Esophagus (tissue), 2 donors: ENCODE measurements around the gene CHRNB2. TPM values are rescaled to one million over a fixed set of nuclear protein-coding genes. Genes with fewer than 3 reads are reported as not detected.

ENCODE experiments used
- H3K27ac ChIP-seq, 2 donors: one replicate each; pipeline ENCODE4 v1.5.1; 2013; ENCODE audit warnings: low read depth in 2 of 2, mild to moderate bottlenecking in 2 of 2, inconsistent platforms in 1 of 2, low read length in 1 of 2, moderate library complexity in 1 of 2
- H3K27me3 ChIP-seq, 2 donors: one replicate each; pipeline ENCODE4 v1.6.1; 2013; ENCODE audit warnings: low read length in 2 of 2, control low read depth in 1 of 2, mild to moderate bottlenecking in 1 of 2; ENCODE audit not compliant: insufficient read depth in 2 of 2, control insufficient read depth in 1 of 2
- H3K36me3 ChIP-seq, 2 donors: one replicate each; pipeline ENCODE4 v1.6.1; 2013; ENCODE audit warnings: low read length in 1 of 2; ENCODE audit not compliant: control insufficient read depth in 2 of 2, insufficient read depth in 2 of 2
- H3K4me1 ChIP-seq, 2 donors: one replicate each; pipeline ENCODE4 v1.6.1; 2013; ENCODE audit warnings: low read length in 1 of 2; ENCODE audit not compliant: control insufficient read depth in 2 of 2, insufficient read depth in 2 of 2
- H3K4me3 ChIP-seq, 2 donors: one replicate each; pipeline ENCODE4 v1.5.1; 2013; ENCODE audit warnings: low read length in 2 of 2, mild to moderate bottlenecking in 2 of 2, low read depth in 1 of 2, moderate library complexity in 1 of 2
- H3K9me3 ChIP-seq, 2 donors: one replicate each; pipeline ENCODE4 v1.6.1; 2013; ENCODE audit warnings: mild to moderate bottlenecking in 2 of 2, low read depth in 1 of 2, low read length in 1 of 2, moderate library complexity in 1 of 2; ENCODE audit not compliant: control insufficient read depth in 2 of 2, insufficient read depth in 1 of 2
- whole genome bisulfite sequencing, 2 donors: extraction: QIAGEN DNeasy Blood & Tissue Kit; methylation state at CpG; one replicate each; pipeline ENCODE4 v1.1.7; 2013; 5-methylcytosine and 5-hydroxymethylcytosine counted together
- polyA plus RNA-seq, 2 donors: library from polyadenylated mRNA; stranded (reverse); fragments of 200-250 nt; gene quantifications; one replicate each; pipeline ENCODE4 v1.2.3, GENCODE V29; 2013
- donor health status: healthy with polysubstance abuse.
- donor health status: Bipolar disorder and iron deficiency.

The CHRNB2 gene
- polyA plus RNA-seq, 2 donors = 0.11 to 0.18 TPM

DNA sequence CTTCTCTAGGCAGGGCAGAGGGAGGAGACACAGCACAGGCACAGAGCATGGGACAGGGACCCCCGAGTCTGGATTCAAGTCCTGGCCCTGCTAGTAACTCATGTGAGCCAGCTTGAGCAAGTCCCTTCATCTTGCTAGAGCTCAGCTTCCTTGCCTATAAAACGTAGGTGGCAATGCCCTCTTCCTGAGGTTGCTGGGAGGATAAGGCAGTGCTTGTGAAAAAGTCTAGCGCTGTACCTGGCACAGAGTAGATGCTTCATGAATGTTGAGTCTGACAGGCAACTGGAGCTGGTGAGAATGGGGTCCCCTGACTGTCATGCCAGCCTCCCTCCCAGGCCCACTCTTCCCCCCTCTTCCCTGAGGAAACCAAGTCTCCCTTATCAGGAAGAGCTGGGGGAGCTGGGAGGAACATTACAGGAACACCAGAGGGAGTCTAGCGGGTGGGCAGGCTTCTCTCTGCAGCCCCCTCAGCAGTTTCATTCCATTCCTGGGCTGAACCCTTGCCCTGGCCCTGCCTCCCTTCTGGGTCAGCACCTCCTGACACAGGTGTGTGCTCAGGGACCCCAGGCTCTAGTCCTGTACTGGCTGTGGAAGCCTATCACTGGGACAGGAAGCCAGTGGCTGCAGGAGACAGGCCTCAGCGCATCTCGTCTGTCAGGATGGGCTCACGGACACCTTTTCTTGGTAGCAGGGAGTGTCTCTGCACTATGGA is 9.9 kb downstream of the CHRNB2 start:
- 66 to 74% methylated on average over 7 of the region's 7 CpGs for WGBS, 2 donors
- Histone ChIP-seq H3K27me3 (no peaks in the 10 kb centered on the region), H3K27ac (peak overlapping the region in 1 of 2 donors; percentile 5), H3K4me1 (peaks cover 0 to 1% of the 10 kb centered on the region in 2 donors), H3K36me3 (peaks cover 20 to 21% of the 10 kb centered on the region in 2 donors), H3K4me3 (no peak overlapping the region), H3K9me3 (no peaks in the 10 kb centered on the region)

DNA sequence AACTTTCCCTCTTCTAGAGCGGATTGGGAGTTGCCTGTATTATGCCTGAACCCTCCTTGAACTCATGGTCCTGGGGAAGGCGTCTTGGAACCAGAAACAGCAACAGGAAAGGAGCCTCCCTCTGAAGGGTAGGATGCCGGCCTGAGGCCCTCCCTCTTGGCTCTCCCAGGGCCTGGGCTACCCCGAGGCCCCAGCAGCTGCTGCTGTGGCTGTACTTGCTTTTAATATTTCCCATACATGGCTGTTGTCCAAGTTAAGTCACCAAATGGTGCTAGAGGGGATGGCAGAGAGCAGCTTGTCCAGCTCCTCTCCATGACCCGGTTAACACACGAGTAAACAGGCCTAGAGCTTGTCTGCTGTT is 10.5 kb downstream of the CHRNB2 start:
- WGBS, 2 donors = 30 to 45% methylated on average over 6 of the region's 6 CpGs
- no peak overlapping the region for H3K4me3 ChIP-seq
- peaks cover 23 to 26% of the 10 kb centered on the region in 2 donors for H3K36me3 ChIP-seq
- H3K9me3 ChIP-seq = no peaks in the 10 kb centered on the region
- H3K27me3 ChIP-seq = no peaks in the 10 kb centered on the region
- no peak overlapping the region for H3K27ac ChIP-seq
- peaks cover 0 to 1% of the 10 kb centered on the region in 2 donors for H3K4me1 ChIP-seq

DNA sequence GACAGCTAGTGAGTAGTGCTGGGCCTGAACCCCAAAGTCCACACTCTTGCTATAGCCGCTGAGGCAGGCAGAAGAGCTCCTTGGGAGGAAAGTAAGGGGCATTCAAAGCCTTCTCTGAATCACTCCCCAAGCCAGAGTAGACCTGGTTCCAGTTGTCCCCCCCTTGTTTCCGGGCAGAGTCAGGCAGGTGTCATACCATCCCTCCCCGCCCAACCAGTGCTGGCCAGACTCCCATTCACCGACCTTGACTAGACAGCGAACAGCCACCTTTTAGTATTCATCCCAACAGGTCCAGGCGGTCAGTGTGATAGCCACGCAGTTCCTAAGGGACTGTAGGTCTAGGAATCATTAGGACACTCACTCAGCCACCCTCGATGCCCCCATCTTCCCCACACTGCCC is 11.8 kb downstream of the CHRNB2 start:
- Histone ChIP-seq H3K4me1 (peaks cover 0 to 1% of the 10 kb centered on the region in 2 donors), H3K27me3 (no peaks in the 10 kb centered on the region), H3K9me3 (no peaks in the 10 kb centered on the region), H3K4me3 (no peak overlapping the region), H3K27ac (no peak overlapping the region), H3K36me3 (peaks cover 23 to 31% of the 10 kb centered on the region in 2 donors)
- 77 to 87% methylated on average over 8 of the region's 8 CpGs for WGBS, 2 donors

DNA sequence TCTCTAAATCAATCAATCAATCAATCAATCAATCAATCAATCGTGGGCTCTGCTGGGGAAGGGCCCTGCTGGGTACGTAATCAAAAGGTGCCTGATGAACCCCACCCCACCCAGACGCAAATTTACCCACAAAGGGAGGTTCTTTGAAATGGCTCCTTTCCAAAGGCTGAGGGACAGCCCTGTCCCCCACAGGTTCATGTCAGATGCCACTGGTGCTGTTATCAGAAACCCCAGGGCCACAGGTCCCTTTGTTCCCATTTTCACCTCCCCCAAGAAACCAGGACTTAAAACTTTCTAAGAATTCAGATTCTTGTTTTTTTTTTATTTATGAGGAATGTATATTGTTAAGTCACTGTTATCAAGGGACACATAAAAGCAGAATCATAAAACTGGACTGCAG is 14.2 kb downstream of the CHRNB2 start:
- Histone ChIP-seq H3K36me3 (peaks cover 41 to 49% of the 10 kb centered on the region in 2 donors), H3K4me1 (peaks cover 0 to 1% of the 10 kb centered on the region in 2 donors), H3K27ac (no peak overlapping the region), H3K4me3 (no peak overlapping the region), H3K27me3 (no peaks in the 10 kb centered on the region), H3K9me3 (no peaks in the 10 kb centered on the region)
- 72 to 86% methylated on average over 3 of the region's 3 CpGs for WGBS, 2 donors

DNA sequence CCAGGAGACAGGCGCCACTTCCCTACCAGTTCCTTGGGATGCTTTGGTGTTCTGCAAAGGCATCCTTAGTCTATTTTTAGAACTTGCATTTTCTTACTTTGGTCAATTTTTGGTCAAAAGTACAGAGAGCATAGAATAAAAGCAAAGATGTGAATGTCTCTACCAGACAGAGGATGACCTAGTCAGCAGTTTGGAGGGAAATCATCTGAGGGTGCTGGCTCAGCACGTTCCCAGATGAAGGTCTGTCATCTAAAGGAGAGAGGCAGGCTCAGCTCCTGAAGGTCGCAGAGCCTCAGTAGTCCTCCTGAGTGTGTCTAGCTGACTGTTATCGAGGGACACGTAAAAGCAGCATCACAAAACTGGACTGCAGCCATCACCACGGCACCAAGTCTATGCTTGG is 15.3 kb downstream of the CHRNB2 start:
- H3K27ac ChIP-seq = no peak overlapping the region
- H3K4me3 ChIP-seq = no peak overlapping the region
- peaks cover 48 to 56% of the 10 kb centered on the region in 2 donors for H3K36me3 ChIP-seq
- WGBS, 2 donors = 89% methylated on average over 6 of the region's 6 CpGs
- no peaks in the 10 kb centered on the region for H3K27me3 ChIP-seq
- no peaks in the 10 kb centered on the region for H3K9me3 ChIP-seq
- H3K4me1 ChIP-seq = no peaks in the 10 kb centered on the region

DNA sequence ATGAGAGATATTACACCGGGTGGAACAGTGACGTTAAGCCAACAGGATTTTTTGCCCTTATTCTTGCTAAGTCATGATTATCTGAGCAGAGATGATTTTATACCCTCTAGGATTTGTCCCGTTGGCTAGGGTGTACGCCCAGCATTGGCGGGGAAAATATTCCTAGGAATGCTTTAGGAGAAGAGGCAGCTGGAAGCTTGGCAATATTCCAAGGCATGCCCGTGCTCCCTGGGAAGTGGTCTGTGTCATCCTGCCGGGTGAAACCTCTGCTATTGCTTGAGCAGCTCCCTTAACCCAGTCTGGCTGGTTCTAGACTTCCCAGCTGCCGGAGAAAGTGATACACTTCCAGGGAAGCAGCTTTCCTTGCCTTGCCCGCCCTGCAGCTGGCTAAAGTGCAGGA is 16.2 kb downstream of the CHRNB2 start:
- no peak overlapping the region for H3K27ac ChIP-seq
- no peaks in the 10 kb centered on the region for H3K4me1 ChIP-seq
- H3K9me3 ChIP-seq = no peaks in the 10 kb centered on the region
- no peak overlapping the region for H3K4me3 ChIP-seq
- WGBS, 2 donors = 57 to 62% methylated on average over 9 of the region's 9 CpGs
- H3K27me3 ChIP-seq = no peaks in the 10 kb centered on the region
- peaks cover 53 to 61% of the 10 kb centered on the region in 2 donors for H3K36me3 ChIP-seq

DNA sequence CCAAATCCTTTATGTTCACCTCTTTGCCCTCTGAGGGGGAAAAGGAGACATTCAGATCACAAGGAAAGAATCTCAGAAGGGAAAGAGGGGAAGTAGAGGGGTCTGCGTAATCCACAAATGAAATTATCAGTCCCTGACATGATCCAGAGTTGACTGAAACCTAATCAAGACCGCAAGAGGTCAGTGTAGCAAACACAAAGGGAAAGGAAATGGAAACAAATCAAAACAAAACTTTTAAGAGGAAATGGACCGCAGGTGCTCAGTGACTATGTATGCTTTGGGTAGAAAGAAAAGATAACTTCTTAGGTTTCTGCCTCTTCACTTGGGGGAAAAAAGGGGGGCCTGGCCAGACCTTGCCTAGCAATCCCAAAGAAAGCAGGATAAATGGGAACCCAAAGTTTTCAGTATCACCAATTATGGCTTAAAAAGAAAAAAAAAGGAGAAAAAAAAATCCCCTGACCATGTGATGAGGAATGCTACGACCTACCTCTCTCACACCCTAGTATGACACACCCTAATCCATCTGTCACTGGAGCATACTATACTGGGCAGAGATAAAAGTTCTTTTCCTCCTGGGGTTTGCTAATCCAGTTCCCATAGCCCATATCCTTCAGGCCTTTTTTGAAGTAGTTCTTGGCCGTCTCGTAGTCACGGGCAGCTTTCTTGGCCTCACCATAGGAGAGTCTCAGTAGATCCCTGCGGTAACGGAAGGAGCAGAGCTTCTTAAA is 16.9 kb downstream of the CHRNB2 start:
- WGBS, 2 donors = 75 to 78% methylated on average over 9 of the region's 9 CpGs
- Histone ChIP-seq H3K27me3 (no peaks in the 10 kb centered on the region), H3K4me3 (no peak overlapping the region), H3K27ac (no peak overlapping the region), H3K9me3 (no peaks in the 10 kb centered on the region), H3K36me3 (peaks cover 51 to 60% of the 10 kb centered on the region in 2 donors), H3K4me1 (no peaks in the 10 kb centered on the region)

DNA sequence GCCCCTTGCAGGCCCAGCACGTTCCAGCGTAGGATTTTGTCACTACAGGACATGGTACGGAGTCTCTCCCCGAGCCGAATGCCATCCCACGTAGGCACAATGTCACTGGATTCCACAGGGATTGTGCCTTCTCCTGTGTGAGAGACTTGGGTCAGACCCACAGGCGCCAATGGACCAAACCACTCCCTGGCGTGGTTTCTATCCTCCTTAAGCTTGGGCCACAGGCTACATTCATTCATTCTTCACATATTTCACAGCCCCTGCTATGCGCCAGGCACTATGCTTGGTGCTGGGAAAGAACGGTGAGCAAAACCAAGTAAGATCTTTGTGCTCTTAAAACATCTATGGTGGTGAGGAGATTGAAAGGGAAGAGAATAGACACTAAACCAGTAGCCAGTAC is 18.7 kb downstream of the CHRNB2 start:
- WGBS, 2 donors = 82 to 87% methylated on average over 10 of the region's 10 CpGs
- Histone ChIP-seq H3K4me1 (no peaks in the 10 kb centered on the region), H3K27me3 (no peaks in the 10 kb centered on the region), H3K4me3 (no peak overlapping the region), H3K27ac (no peak overlapping the region), H3K9me3 (no peaks in the 10 kb centered on the region), H3K36me3 (peaks cover 52 to 59% of the 10 kb centered on the region in 2 donors)

DNA sequence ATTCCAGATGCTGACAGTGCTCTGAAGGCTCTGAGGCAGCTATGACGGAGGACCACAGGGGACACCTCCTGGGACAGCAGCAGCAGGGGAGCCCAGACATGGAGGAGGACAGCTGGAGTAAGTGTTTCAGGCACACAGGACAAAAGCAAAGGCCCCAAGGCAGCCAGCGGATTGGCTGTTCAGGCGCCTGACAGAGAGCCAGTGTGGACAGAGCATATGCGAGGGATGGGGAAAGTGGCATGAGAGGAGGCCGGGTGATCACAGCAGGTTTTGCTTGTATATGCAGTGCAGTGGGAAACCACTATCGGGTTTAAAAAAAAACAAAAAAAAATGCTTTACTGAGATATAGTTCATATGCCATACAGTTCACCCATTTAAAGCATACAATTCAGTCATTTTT is 19.1 kb downstream of the CHRNB2 start:
- peaks cover 55 to 63% of the 10 kb centered on the region in 2 donors for H3K36me3 ChIP-seq
- H3K4me1 ChIP-seq = no peaks in the 10 kb centered on the region
- no peaks in the 10 kb centered on the region for H3K9me3 ChIP-seq
- H3K4me3 ChIP-seq = no peak overlapping the region
- H3K27me3 ChIP-seq = no peaks in the 10 kb centered on the region
- H3K27ac ChIP-seq = no peak overlapping the region
- 91 to 93% methylated on average over 6 of the region's 6 CpGs for WGBS, 2 donors

DNA sequence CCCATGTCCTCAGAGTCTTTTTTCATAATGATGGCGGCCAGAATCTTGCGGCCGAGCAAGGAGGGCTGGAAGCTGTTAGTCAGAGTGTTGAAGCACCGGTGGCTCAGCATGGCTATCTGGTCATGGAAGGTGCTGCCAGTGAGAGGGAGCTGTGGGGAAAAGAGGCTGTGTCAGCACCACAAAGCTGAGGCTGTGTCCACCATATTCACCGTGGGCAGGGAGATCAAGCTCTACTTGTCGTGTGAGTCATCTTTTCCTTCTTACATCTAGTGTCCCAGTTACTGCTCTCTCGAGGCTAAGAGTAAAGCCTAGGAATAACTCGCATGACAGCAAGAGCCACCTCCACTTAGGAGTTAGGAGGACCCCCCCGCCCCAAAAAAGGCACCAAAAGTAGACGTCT is 22.2 kb downstream of the CHRNB2 start:
- Histone ChIP-seq H3K4me3 (no peak overlapping the region), H3K27me3 (no peaks in the 10 kb centered on the region), H3K36me3 (peaks cover 48 to 49% of the 10 kb centered on the region in 2 donors), H3K4me1 (no peaks in the 10 kb centered on the region), H3K9me3 (no peaks in the 10 kb centered on the region), H3K27ac (no peak overlapping the region)
- WGBS, 2 donors = 71 to 74% methylated on average over 10 of the region's 10 CpGs
